Stimulated activated CD4-positive, alpha-beta T cell treated with anti-CD3 and anti-CD28 coated beads, Interleukin-1b, Interleukin-23, amount 100 ng/mL, for 48 hours (primary cell): ENCODE results near the gene PTPRH.
"Not testable (repeated sequence)": the region's sequence is repeated elsewhere in the genome, so short reads cannot be mapped to it uniquely, and the experiment has no call there.

ENCODE experiments used
- DNase-seq: peaks from one replicate; pipeline ENCODE4 v3.0.0-alpha.2; 2020

PTPRH gene

DNA sequence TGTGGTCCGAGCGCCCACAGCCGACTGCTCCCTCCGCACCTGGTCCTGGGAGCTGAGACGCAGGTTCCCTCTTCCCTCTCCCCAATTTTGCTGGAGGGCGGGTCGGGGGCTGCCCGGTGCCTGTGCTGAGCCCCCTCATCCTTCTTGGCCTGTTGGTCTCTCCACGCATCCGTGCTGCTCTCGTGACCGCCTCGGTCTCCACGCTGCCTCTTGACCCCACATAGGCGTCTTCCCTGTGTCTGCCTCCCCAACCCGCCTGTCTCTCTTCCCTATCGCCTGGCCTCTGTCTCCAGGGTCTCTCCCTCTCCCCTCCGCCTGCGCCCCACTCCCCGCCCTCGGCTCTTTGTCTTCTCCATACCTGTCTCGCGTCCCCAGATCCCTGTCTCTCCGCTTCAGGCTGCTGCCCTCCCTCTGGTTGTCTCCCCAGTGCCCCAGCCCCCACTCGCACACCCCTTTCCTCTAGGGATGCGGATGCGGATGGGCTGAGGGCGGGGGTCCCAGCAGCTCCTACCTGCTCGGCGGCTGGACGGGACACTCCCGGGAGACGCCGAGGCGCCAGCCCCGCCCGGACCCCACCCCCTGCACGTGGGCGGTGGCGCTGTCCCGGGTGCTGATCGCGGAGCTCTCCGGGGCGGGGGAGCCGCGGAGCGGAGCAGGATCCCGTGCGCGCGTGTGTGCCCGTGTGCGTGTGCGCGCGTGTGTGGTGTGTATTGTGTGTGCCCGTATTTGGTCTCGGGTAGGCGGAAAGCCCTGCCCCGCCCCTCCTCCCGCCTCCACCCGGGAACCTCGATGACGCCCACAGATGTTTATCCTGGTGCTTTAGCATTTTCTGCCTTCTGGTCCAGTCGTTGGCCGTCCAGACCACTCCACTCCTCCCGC is 29.5 kb downstream of the PTPRH start, which contains the start of gene SYT5:
Gene SYT5, minus strand, starts transcription at position 684 of the 879 bp plus-strand sequence. CDS start 1,248 bp downstream, outside the sequence.
- peak; percentile 49 for DNase-seq

DNA sequence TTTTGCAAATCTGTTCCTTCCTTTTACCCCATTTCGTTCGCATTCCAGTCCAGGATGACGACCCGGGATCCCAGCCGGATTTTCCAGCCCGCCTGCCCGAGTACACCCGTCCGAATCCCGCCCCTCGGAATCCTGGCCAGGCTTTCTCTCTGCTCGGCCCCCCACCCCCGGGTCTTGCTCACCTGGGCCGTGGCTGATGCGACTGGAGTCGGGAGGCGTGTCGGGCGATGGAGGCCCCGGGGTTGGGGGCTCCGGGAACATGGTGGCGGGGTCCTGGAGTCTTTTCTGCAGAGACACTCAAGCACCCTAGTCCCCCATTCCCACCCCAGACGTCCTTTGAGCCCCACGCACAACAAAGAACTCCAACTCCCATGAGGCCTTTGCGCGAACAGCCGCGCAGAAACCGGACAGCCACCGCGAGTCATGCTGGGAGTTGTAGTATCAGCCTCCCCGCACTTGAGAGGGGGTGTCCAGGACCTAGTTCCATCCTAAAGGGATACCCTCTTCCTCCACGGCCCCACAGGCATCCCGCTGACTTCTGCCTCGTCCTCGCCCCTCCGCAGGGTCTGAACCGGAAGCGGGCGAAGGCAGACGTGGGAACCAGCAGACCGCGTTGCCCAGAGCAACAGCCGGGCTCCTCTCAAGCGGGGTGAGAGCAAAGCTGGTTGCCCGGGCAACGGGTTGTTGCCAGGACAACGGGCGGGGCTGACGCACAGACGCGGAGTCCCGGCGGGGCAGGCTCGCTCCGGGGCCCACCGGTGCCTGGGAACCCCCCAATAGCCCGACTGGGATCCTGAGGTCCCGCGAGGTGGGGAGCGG is 30.3 kb downstream of the PTPRH start:
- peak; percentile 88 for DNase-seq

DNA sequence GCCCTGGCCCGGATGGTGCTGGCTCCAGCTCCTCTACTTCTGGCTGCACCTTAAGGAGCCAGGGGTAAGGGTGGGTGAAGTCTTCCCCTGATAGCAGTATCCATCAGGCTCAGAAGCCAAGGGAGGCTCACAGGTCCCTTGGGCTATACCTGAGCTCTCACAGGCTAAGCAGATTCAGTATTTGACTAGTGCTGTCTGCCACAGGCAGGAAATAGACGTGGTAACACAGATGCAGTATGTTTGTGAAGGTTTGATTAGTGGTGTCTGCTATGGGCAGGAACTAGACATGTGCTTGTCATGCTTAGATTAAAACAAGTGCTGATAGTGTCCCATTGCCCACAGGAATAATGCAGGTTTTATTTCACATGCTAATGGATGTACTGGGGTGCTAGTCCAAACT is 33.2 kb downstream of the PTPRH start:
- no peak for DNase-seq

DNA sequence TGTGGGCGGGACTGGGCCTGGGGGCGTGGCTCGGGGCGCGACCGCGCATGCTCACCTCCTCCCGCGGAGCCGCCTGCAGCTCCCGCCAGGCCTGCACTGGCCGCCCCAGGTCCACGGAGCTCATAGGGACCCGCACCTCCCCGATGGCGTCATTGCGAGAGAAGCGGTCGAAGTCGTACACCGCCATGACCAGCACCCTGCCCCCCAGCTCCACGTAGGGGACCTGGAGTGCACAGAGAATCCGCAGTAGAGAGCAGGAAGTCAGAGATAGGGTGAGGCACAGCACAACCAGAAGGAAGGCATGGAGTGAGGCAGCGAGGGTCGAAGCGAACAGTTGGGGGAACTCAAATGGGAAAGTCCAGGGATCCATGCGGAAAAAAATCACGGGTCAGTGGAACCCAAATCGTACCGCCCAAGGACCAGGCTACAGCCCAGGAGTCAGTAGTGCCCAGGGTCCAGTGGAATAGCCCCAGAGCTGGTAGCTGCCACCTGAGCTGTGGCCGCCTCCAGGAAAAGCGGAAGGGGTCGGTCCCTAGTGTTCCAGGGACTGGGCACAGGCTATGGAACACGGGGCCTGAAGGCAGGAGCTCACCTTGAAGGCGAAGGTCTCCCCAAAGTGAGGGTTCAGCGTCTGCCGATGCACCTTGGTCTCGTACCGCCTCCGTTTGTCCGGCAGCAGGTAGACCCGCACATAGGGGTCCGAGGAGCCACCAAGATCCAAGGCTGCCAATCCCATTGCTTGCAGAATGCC is 34.0 kb downstream of the PTPRH start:
- DNase-seq: no peak

DNA sequence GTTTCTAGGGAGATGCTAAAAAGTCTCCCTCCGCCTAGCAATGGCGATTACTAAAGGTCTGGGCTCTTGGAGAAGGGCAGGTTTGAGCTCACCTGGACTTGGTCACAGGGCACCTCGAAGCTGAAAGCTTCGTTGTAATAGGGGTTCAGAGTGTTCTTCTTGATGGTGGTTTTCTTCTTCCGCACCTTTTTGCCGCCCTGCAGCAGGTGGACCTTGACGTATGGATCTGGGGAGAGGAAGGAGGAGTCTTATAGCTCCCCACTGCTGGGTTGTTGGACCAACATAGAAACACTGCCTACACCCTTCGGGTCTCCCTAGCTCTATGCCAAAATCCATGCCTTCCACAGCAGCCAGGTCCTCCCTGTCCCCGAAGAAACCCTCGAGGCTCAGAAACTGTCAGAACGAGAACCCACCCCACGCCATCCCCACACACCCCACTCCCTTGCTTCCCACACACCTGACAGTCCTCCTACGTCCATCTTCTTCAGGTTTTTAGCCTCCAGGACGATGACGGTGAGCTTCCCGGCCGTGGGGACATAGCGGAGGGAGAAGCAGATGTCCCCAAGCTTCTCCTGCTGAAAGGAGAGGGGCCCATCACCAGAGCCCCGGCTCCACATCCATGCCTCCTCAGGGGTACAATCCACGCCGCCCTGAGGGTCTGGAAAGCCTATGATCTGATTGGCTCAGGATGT is 34.7 kb downstream of the PTPRH start:
- DNase-seq: no peak

DNA sequence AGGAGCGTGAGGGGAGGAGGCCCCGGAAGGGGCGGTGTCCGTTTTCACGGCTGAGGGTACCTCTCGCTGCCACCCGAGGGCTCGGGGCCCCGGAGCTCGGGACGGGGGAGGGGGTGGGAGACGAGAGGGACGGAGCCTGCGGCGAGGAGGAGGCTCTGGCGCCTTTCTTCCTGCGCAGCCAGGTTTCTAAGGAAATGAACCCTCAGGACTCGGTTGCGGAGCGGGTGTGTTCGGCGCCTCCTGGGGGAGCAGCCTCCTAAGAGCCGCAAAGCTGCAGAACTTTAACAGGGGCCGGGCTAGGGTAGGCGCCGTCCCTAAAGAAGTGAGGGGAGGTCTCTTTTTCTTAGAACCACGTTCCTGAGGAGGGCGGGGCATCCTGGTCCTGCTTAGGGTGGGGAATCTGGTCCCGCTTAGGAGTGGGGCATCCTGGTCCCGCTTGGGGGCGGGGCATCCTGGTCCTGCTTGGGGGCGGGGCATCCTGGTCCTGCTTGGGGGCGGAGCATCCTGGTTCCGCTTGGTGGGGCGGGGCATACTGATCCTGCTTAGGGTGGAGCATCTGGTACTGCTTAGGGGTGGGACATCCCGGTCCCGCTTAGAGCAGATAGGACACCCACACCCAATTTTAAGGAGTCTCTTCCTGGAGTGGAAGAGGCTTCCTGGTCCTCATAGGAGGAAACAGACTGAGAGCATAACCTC is 35.4 kb downstream of the PTPRH start:
- DNase-seq: peak; percentile 53

DNA sequence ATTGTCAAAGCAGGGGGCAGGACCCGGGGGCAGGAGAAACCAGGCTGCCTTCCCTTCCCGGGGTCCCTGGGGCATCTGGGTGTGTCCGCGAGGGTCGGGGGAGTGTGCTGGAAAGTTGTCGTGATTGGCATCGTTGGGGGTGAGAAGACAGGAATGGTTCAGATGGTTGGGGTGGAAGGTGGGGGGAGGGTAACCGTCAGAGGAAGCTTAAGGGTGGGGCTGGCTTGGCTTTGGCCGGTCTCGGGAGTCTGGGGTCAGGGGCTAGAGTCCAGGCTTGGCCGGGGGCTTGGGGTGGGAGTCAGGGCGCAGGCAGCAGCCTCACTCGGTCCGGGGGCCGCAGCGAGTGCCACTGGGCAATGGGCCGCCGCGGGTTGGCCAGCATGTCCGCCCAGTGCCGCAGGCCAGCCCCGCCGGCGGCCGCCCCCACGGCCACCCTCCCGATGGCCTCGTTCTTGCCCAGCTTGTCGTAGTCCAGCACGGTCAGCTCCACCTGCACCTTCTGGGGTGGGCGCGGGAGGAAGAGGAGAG is 36.1 kb downstream of the PTPRH start:
- no peak for DNase-seq

DNA sequence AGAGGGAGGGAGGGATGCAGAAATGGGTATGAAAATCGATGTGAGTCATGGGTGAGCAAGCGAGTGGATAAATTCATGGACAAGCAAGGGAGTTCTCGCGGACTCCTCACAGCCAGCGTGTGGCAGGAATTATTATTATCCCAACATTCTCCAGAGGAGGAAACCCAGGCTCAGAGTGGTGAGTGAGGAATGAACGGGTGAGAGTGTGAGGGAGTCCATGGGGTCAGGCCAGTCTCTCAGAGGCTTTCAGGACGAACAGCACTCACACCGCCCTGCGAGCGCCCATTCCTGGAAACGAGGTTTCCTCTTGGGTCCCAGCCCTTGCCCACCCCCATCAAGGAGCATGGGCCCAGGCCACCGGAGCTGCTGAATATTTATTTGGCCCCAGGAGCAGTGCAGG is 36.6 kb downstream of the PTPRH start:
- no peak for DNase-seq

DNA sequence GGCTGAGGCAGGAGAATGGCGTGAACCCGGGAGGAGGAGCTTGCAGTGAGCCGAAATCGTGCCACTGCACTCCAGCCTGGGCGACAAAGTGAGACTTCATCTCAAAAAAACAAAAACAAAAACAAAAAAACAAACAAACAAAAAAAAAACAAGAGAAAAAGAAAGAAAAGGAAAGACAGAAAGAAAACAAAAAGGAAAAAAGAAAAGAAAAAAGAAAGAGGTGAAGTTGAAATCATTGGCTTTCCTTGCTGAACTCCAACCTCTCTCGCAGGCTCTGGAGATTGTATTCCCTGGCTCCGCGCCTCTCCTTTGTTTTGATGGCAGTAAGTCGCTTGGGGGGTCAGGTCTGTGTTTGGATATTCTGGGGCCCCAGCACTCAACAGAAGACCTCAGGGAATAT is 37.0 kb downstream of the PTPRH start:
- not testable (repeated sequence) for DNase-seq

DNA sequence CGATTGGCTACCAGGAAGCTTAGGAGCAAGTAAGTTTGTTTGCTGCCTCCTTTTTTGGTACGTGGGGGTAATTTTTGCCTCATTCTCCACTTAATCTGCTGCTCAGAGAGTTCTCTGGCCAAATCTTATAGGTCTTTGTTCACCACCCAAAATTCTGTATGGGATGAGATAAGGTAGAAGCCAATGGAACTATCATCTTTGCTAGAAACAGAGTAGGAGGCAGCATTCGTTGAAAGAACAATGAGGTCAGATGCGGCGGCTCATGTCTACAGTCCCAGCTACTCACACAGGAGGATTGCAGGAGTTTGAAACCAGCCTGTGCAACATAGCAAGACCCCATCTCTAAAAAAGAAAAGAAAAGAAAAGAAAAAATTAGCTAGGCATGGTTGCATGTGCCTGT is 37.9 kb downstream of the PTPRH start:
- no peak for DNase-seq

DNA sequence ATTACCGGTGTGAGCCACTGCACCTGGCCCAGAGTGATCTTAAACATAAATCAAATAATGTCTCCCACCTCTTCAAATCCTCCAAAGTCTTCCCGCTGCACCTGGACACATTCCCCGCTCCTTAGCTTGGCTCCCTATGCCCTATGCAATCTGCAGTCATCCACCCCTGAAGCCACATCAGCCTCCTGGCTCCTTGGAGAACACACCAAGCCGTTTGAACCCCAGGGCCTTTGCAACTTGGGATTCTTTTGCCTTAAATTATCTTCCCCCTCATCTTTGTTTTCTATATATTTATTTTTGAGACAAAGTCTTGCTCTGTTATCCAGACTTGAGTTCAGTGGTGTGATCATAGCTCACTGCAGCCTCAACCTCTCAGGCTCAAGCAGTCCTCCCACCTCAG is 40.2 kb downstream of the PTPRH start:
- no peak for DNase-seq

DNA sequence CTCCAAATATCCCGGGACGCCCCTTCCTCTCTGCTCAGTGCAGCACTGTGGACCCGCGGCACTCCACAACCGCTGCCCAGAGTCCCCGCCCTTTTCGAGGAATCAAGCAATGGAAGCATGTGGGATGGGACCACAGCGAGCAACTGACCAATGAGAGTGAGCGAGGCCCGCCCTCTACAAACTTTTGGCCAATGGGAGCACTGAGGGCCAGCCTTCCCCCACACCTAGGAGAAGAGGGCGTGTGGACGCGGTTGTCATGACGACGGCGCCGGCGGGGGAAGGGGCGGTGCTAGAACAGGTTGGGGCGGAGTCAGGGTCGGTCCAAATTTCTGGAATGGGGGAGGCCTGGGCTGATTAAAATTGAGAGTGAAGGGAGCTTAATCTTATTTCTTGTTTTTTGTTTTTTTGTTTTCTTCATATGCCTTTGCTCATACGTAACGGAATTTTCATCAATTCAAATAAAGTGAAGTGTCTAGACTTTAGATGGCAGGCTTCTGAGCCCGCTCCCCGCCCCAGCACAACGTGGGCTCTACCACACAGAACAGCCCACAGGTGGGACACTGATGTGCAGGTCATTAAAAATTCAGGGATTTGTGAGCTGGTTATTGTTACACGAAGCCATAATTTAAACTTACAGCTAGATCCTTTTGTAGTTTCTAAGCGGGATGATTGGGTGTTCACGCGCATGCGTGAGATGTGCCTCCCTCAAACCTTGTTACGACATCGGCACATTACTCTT is 42.6 kb downstream of the PTPRH start, which contains the start of gene DNAAF3:
Gene DNAAF3, minus strand, starts transcription at position 84 of the 739 bp plus-strand sequence. CDS start 200 bp downstream, outside the sequence.
- DNase-seq: peak; percentile 92

DNA sequence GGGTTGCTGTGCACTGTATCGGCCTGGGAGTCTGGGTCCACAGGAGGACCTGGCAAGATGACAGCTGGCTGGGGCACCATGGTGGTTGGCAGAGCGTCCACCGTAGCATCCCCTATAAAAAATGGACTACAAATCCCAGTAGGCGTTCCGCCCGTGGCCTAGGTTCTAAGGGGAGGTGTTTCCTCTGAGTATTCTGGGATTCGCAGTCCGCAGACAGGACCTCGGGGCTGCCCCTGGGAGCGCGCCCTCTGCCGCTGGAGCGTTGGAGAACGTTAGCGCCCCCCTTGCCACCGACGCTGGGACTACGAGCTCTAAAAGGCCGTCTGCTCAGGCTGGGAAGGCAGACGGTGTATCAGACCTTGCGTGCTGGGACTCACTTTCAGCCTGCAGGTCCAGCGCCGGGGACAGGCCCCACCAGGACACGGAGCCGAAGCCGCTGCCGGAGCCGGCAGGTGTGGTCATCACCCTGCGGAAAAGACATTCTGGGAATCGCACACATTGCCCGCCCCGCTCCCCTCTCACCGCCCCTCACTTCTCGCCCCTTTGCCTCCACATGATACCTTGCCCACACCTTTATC is 43.3 kb downstream of the PTPRH start:
- peak; percentile 73 for DNase-seq

DNA sequence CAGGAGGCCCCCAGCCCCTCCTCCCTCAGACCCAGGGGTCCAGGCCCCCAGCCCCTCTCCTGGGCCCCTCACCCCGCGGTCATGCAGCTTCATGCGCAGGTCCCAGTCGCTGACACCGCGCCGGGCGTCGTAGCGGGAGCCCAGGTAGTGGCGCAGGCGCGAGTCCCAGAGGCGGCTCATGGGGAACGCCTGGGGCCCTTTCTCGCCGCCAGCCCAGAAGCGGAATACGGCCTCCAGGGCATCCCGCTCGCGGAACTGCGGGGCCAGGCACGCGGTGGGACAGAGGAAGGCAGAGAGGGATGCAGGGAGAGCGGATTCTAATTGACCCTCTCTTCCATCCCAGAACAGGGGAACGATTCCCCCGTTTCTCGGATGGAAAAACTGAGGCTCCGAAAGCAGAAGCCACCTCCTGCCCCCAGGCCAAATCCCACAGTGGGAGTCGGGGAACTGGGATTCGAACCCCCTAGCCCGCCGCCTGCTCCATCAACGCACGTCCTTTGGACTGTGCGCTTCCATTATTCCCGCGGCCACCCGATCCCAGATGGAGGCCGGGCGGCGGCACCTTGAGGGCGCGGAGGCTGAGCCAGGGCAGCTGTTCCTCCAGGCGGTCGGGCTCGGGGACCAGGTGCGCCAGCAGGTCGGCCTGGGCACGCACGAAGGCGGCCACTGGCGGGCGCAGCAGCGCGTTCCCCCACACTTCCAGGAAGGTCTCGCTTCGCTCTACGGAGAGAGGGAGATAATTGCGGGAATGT is 47.6 kb downstream of the PTPRH start:
- DNase-seq: no peak

DNA sequence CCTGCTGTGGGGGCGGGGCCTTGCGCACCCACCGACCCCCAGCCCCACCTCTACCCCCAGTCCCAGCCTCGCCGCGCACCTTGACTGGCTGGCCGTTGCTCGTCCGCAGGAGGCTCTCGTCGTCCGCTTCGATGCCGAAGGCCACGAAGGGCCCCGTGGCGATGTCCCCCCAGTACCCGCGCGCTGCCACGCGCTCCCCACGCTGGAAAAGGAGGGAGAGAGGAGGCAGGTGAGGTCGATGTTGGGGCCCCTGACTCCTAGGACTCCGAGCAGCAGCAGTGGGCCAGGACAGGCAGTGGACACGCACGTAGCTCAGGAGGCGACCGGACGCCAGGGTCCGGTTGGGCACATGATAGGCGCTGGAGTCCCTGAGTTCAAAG is 48.3 kb downstream of the PTPRH start:
- no peak for DNase-seq

DNA sequence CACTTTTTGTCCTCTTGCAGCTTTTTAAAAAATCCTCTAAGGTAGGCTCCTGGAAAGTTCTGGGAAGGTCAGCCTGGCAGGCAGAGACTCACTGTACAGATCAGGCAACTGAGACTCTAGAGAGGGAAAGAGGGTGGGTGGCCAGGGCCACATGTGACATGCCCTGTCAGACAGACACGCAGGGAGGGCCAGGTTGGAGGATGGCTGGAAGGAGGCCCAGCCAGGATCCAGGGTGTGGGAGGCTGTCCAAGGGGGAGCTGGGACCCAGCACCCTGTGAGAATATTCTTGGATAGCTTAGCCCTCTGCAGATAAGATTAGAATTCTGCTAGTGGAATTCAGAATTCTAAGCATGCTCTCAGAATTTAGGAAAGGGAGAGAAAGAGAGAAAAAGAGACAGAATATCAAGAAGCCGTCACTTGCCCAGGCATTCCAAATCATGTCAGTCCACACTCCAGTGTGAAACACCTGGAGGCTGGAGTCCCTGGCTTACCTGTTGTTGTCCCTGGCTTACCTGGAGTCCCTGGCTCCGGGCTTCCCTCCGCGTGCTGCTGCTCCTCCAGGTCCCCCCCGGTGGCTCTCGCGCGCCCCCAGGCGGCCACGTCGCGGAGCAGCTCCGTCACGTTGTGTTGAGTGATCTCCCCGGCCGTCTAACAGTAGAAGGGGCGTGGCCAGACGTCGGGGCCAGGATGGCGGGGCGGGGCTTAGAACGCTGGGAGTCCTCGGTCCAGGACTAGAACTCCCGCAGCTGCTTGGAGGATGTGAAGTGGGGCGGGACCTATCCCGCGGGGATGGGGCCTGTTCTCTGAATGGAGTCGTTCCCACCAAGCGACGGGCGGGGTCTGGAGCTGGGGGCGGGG is 48.9 kb downstream of the PTPRH start:
- DNase-seq: peak; percentile 92

DNA sequence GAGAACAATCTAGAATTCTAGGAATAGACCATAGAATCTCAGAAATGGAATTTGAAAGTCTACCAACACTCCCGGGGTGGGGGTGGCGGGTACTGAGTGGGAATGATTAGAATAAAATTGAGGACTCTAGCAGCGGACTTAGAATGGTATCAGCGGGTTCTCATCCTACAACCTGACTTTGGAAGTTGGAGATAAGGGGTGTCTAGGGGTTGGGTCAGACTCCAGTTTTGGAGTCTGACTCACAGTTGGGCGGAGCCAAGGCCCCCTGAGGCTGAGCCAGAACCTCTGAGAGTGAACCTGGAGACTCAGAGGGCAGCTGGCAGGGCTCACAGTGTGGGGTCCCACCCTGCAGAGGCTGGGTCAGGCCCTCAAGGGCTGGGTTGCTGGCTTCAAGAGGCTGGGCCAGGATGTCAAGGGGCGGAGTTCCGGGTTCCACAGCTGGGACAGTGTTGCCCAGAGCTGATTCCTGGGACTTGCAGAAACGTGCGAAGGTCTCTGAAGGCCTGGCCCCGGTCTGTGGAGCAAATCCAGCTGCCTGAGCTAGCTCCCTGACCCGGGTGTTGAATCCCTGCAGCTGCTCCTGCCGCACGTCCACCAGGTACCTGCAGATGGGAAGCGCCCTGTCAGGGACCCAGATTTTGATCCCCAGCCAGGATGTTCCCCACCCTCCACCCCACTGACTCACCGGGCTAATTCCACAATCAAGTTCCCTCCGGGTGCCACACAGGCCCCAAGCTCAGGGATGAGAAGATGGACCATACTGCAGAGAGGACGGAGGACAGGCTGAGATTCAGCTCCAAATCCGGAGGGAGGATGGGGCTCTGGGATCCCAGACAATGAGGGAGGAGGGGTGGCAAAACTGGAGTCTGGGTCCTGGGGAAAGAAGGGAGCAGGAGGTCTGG is 50.2 kb downstream of the PTPRH start:
- no peak for DNase-seq

DNA sequence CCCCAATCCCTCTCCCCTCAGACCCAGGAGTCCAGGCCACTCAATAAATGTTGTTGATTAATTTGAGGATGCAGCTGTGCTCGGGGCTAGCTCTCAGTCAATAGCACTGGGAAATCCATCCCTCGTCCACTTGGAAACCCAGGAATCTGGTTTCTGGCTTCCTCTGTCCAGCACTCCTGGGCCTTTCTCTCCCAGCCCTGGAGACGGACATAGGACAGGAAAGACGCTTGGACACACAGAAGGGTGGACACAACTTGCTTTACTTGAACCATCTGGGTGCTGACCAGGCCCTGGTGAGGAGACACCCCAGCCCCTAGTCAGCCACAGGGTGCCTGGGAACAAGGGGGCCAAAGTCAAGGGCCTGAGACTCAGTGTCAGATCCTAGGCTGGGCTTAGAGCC is 50.9 kb downstream of the PTPRH start:
- DNase-seq: no peak
